Keratinocyte (primary cell): Measurements from ENCODE around the gene BCAT1. TPM values are rescaled to one million over a fixed set of nuclear protein-coding genes. Genes with fewer than 3 reads are reported as not detected.

ENCODE experiments used
- DNase-seq: peaks from one replicate; pipeline ENCODE4 v3.0.0-alpha.2; 2011; ENCODE audit warnings: low read depth, missing footprints, low spot score
- FAIRE-seq: peaks from 2 replicates; lab custom pipeline; 2011; peaks lifted over from hg19 to GRCh38; lab: Jason Lieb, UNC
- H2AFZ ChIP-seq: 2 replicates; pipeline ENCODE4 v1.6.0; 2012; ENCODE audit warnings: low read length, control low read depth, inconsistent platforms; ENCODE audit not compliant: control insufficient read depth
- H3K27ac ChIP-seq: 2 replicates; pipeline ENCODE4 v1.5.1; 2011; ENCODE audit warnings: low read length; ENCODE audit not compliant: control insufficient read depth, insufficient read depth
- H3K27me3 ChIP-seq: 3 replicates; pipeline ENCODE4 v1.6.0; 2011; ENCODE audit warnings: low read length; ENCODE audit not compliant: control insufficient read depth, insufficient read depth; ENCODE audit errors: extremely low read depth
- H3K36me3 ChIP-seq, 2 experiments: 2 replicates in 1 of 2; 3 replicates in 1 of 2; pipeline ENCODE4 v1.5.1; 2011; ENCODE audit warnings: low read length in 2 of 2, mild to moderate bottlenecking in 1 of 2; ENCODE audit not compliant: control insufficient read depth in 2 of 2, insufficient read depth in 2 of 2; ENCODE audit errors: extremely low read depth in 1 of 2
- H3K4me1 ChIP-seq: 3 replicates; pipeline ENCODE4 v1.5.1; 2011; ENCODE audit warnings: low read length; ENCODE audit not compliant: control insufficient read depth, insufficient read depth; ENCODE audit errors: extremely low read depth
- H3K4me2 ChIP-seq: 3 replicates; pipeline ENCODE4 v1.6.0; 2011; ENCODE audit warnings: low read depth, low read length; ENCODE audit not compliant: control insufficient read depth, insufficient read depth; ENCODE audit errors: extremely low read depth
- H3K4me3 ChIP-seq, 3 experiments: fragments of 200-600 bp in 1 of 3; sonication (generic) in 1 of 3; 2 replicates in 2 of 3; 3 replicates in 1 of 3; pipeline ENCODE4 v1.5.1; 2011 to 2016; ENCODE audit warnings: low read length in 3 of 3, mild to moderate bottlenecking in 3 of 3, control low read depth in 2 of 3, inconsistent platforms in 1 of 3, low read depth in 1 of 3, mixed read lengths in 1 of 3, mixed run types in 1 of 3, moderate library complexity in 1 of 3; ENCODE audit not compliant: control insufficient read depth in 2 of 3, insufficient read depth in 2 of 3; ENCODE audit errors: extremely low read depth in 1 of 3
- H3K79me2 ChIP-seq: 2 replicates; pipeline ENCODE4 v1.6.0; 2012; ENCODE audit warnings: low read length; ENCODE audit not compliant: control insufficient read depth, insufficient read depth
- H3K9ac ChIP-seq: 3 replicates; pipeline ENCODE4 v1.6.0; 2011; ENCODE audit warnings: low read length; ENCODE audit not compliant: control insufficient read depth, insufficient read depth; ENCODE audit errors: extremely low read depth
- H3K9me1 ChIP-seq: 3 replicates; pipeline ENCODE4 v1.6.0; 2011; ENCODE audit warnings: low read length; ENCODE audit not compliant: control insufficient read depth, insufficient read depth; ENCODE audit errors: extremely low read depth
- H3K9me3 ChIP-seq: 2 replicates; pipeline ENCODE4 v1.5.1; 2012; ENCODE audit warnings: low read depth, low read length; ENCODE audit not compliant: control insufficient read depth
- H4K20me1 ChIP-seq: 3 replicates; pipeline ENCODE4 v1.6.0; 2011; ENCODE audit warnings: low read length; ENCODE audit not compliant: control insufficient read depth, insufficient read depth; ENCODE audit errors: extremely low read depth
- CTCF ChIP-seq, 3 experiments: IDR thresholded peaks in 1 of 3; conservative IDR thresholded peaks in 1 of 3; optimal IDR thresholded peaks in 1 of 3; 2 replicates in 2 of 3; 3 replicates in 1 of 3; pipeline versions ENCODE3 to v1.5.1; 2011; ENCODE audit warnings: low read length in 3 of 3, mild to moderate bottlenecking in 3 of 3, moderate library complexity in 2 of 3, control low read depth in 1 of 3, inconsistent platforms in 1 of 3; ENCODE audit not compliant: insufficient read depth in 2 of 3; ENCODE audit errors: extremely low read depth in 1 of 3
- EZH2 ChIP-seq: IDR thresholded peaks from one replicate; pipeline ENCODE4 v1.6.1; 2012; ENCODE audit warnings: inconsistent platforms, mild to moderate bottlenecking, low read length, moderate library complexity
- dilution Hi-C: fragments of 300-500 bp; cut with MboI; formaldehyde crosslinking; loops from one replicate; pipeline ENCODE4 v1.7.0; 2020; ENCODE audit warnings: low sequenced_read_pairs; ENCODE audit not compliant: extremely low pct_ligation_motif_present
- polyA plus RNA-seq, 5 experiments: library from polyadenylated mRNA; depleted of rRNA in 3 of 5; stranded (reverse) in 3 of 5; stranded (forward) in 1 of 5; unstranded in 1 of 5; fragments of >200 nt; gene quantifications; 1 replicate in 1 of 5; 2 replicates in 3 of 5; 3 replicates in 1 of 5; pipeline versions ENCODE4 v1.2.1 to v1.2.3, GENCODE V29; 2011 to 2012; ENCODE audit warnings: missing spikeins in 2 of 5, low read depth in 1 of 5, low replicate concordance in 1 of 5

The BCAT1 gene
- polyA plus RNA-seq, 1 donor (not counting 4 experiments of a cell fraction or from before 2014, with no cell fraction given) = 6.5 TPM

- Histone ChIP-seq H3K9ac (peak overlapping the region; percentile 91), H4K20me1 (no peaks in the 10 kb centered on the region), H3K9me3 (no peaks in the 10 kb centered on the region), H2AFZ (peak overlapping the region; percentile 98), H3K9me1 (no peaks in the 10 kb centered on the region), H3K4me1 (peaks cover 16% of the 10 kb centered on the region), H3K79me2 (peaks cover 1% of the 10 kb centered on the region), H3K27ac (peak overlapping the region; percentile 79), H3K4me2 (peak overlapping the region; percentile 93), H3K4me3 (peak overlapping the region; percentile 44 to 97 (median 84)), H3K36me3 (peaks cover 0 to 5% of the 10 kb centered on the region in 2 experiments), H3K27me3 (no peaks in the 10 kb centered on the region)
- DNase-seq = no peak
- dilution Hi-C loops = no loop called here
- FAIRE-seq = no peak
- TF ChIP-seq CTCF (optimal IDR thresholded peaks at IDR 0.05 in 1 of 3, IDR thresholded peaks at IDR 0.05 in 1 of 3, conservative IDR thresholded peaks at IDR 0.05 in 1 of 3; ENCODE audit: extremely low read depth in 1 of 3, insufficient read depth in 2 of 3, low read length in 3 of 3) (no peak), EZH2 (no peak)
Measured at GRCh38 chr12:24947541-24948419, 1.1 kb downstream of the BCAT1 start.

GRCh38 chr12:24945845-24946244 lies 3.1 kb downstream of the BCAT1 start:
- no peak overlapping the region for H3K9ac ChIP-seq
- dilution Hi-C loops = no loop called here

More at GRCh38 chr12:24945845-24946244, 3.1 kb downstream of the BCAT1 start:
- H3K4me3 ChIP-seq = no peak overlapping the region
- H3K36me3 ChIP-seq = peaks cover 0 to 5% of the 10 kb centered on the region in 2 experiments
- no peaks in the 10 kb centered on the region for H3K27me3 ChIP-seq
- no peak for DNase-seq
- no peaks in the 10 kb centered on the region for H4K20me1 ChIP-seq
- H3K79me2 ChIP-seq = peaks cover 1% of the 10 kb centered on the region
- peaks cover 16% of the 10 kb centered on the region for H3K4me1 ChIP-seq
- no peak for FAIRE-seq
- no peak overlapping the region for H3K4me2 ChIP-seq
- no peak for TF ChIP-seq CTCF (optimal IDR thresholded peaks at IDR 0.05 in 1 of 3, IDR thresholded peaks at IDR 0.05 in 1 of 3, conservative IDR thresholded peaks at IDR 0.05 in 1 of 3; ENCODE audit: extremely low read depth in 1 of 3, insufficient read depth in 2 of 3, low read length in 3 of 3)
- no peak for TF ChIP-seq EZH2
- H3K27ac ChIP-seq = no peak overlapping the region
- H3K9me1 ChIP-seq = no peaks in the 10 kb centered on the region
- no peaks in the 10 kb centered on the region for H3K9me3 ChIP-seq
- no peak overlapping the region for H2AFZ ChIP-seq
